Stomach smooth muscle (tissue), 2 donors: Measurements from ENCODE around the gene BRWD1.

Experiments
- H3K27ac ChIP-seq: one replicate; pipeline ENCODE4 v1.7.0; 2013; ENCODE audit warnings: mild to moderate bottlenecking, low read length, inconsistent platforms
- H3K27me3 ChIP-seq, 2 donors: one replicate each; pipeline ENCODE4 v1.7.0; 2013; ENCODE audit warnings: low read length in 2 of 2; ENCODE audit not compliant: insufficient read depth in 2 of 2, control insufficient read depth in 1 of 2
- H3K36me3 ChIP-seq, 2 donors: one replicate each; pipeline ENCODE4 v1.7.0; 2013; ENCODE audit warnings: low read length in 2 of 2; ENCODE audit not compliant: control insufficient read depth in 2 of 2, insufficient read depth in 2 of 2
- H3K4me1 ChIP-seq: one replicate; pipeline ENCODE4 v1.7.0; 2013; ENCODE audit warnings: low read length; ENCODE audit not compliant: control insufficient read depth, insufficient read depth
- H3K4me3 ChIP-seq, 2 donors: one replicate each; pipeline ENCODE4 v1.7.0; 2013; ENCODE audit warnings: low read length in 2 of 2
- H3K9ac ChIP-seq, 2 donors: one replicate each; pipeline ENCODE4 v1.7.0; 2013; ENCODE audit warnings: low read length in 2 of 2, mild to moderate bottlenecking in 1 of 2
- H3K9me3 ChIP-seq, 2 donors: one replicate each; pipeline ENCODE4 v1.7.0; 2013; ENCODE audit warnings: low read length in 2 of 2; ENCODE audit not compliant: control insufficient read depth in 2 of 2
- donor health status: healthy.
- donor health status: Pancreatic carcinoma.

Gene BRWD1

GRCh38 chr21:39183272-39184049, 130.0 kb downstream of the BRWD1 start, which contains the start of gene PSMG1:
Gene PSMG1, minus strand, starts transcription at chr21:39183451. Its CDS starts 66 bp downstream, at chr21:39183385.
- peaks cover 9% of the 10 kb centered on the region for H3K4me1 ChIP-seq
- H3K4me3 ChIP-seq, result peak within 1 kb of the TSS; percentile 78 to 91
- H3K9ac ChIP-seq, result peak within 1 kb of the TSS; percentile 78 to 84
- no peaks in the 10 kb centered on the region for H3K27me3 ChIP-seq
- no peaks in the 10 kb centered on the region for H3K9me3 ChIP-seq
- peaks cover 0 to 2% of the 10 kb centered on the region in 2 donors for H3K36me3 ChIP-seq
- H3K27ac ChIP-seq, result peak within 1 kb of the TSS; percentile 84

- no peaks in the 10 kb centered on the region for H3K9me3 ChIP-seq
- peaks cover 9% of the 10 kb centered on the region for H3K4me1 ChIP-seq
- H3K36me3 ChIP-seq, result peaks cover 0 to 2% of the 10 kb centered on the region in 2 donors
- no peaks in the 10 kb centered on the region for H3K27me3 ChIP-seq
- H3K4me3 ChIP-seq, result peak overlapping the region; percentile 78 to 91
- H3K27ac ChIP-seq, result peak overlapping the region; percentile 84
- peak overlapping the region; percentile 78 to 84 for H3K9ac ChIP-seq
Measured at GRCh38 chr21:39182484-39183271, 130.8 kb downstream of the BRWD1 start.

GRCh38 chr21:39182016-39182415, 131.4 kb downstream of the BRWD1 start:
- Histone ChIP-seq H3K4me3 (peak overlapping the region; percentile 78 to 91), H3K27ac (no peak overlapping the region), H3K9ac (peak overlapping the region in 1 of 2 donors; percentile 78), H3K4me1 (peaks cover 9% of the 10 kb centered on the region), H3K27me3 (no peaks in the 10 kb centered on the region), H3K9me3 (no peaks in the 10 kb centered on the region), H3K36me3 (peaks cover 0 to 2% of the 10 kb centered on the region in 2 donors)

GRCh38 chr21:39181205-39181818, 132.1 kb downstream of the BRWD1 start:
- Histone ChIP-seq H3K4me3 (no peak overlapping the region), H3K4me1 (peaks cover 9% of the 10 kb centered on the region), H3K9ac (no peak overlapping the region), H3K36me3 (peaks cover 0 to 2% of the 10 kb centered on the region in 2 donors), H3K27me3 (no peaks in the 10 kb centered on the region), H3K27ac (no peak overlapping the region), H3K9me3 (no peaks in the 10 kb centered on the region)

GRCh38 chr21:39180429-39181019, 132.9 kb downstream of the BRWD1 start:
- Histone ChIP-seq H3K27me3 (no peaks in the 10 kb centered on the region), H3K27ac (no peak overlapping the region), H3K4me3 (no peak overlapping the region), H3K36me3 (peaks cover 0 to 2% of the 10 kb centered on the region in 2 donors), H3K4me1 (peaks cover 9% of the 10 kb centered on the region), H3K9me3 (no peaks in the 10 kb centered on the region), H3K9ac (no peak overlapping the region)

- Histone ChIP-seq H3K9me3 (no peaks in the 10 kb centered on the region), H3K36me3 (peaks cover 3 to 6% of the 10 kb centered on the region in 2 donors), H3K4me1 (peaks cover 7% of the 10 kb centered on the region), H3K27me3 (no peaks in the 10 kb centered on the region), H3K4me3 (no peak overlapping the region), H3K27ac (no peak overlapping the region), H3K9ac (no peak overlapping the region)
Measured at GRCh38 chr21:39178421-39178820, 135.0 kb downstream of the BRWD1 start.

- Histone ChIP-seq H3K27ac (no peak overlapping the region), H3K4me1 (no peaks in the 10 kb centered on the region), H3K4me3 (no peak overlapping the region), H3K36me3 (peaks cover 3 to 11% of the 10 kb centered on the region in 2 donors), H3K9ac (no peak overlapping the region), H3K9me3 (no peaks in the 10 kb centered on the region), H3K27me3 (no peaks in the 10 kb centered on the region)
Measured at GRCh38 chr21:39176271-39176709, 137.1 kb downstream of the BRWD1 start.

- Histone ChIP-seq H3K27ac (no peak overlapping the region), H3K9me3 (no peaks in the 10 kb centered on the region), H3K36me3 (peaks cover 7 to 14% of the 10 kb centered on the region in 2 donors), H3K27me3 (no peaks in the 10 kb centered on the region), H3K9ac (no peak overlapping the region), H3K4me3 (no peak overlapping the region), H3K4me1 (no peaks in the 10 kb centered on the region)
Measured at GRCh38 chr21:39175665-39176064, 137.8 kb downstream of the BRWD1 start.

- Histone ChIP-seq H3K9me3 (no peaks in the 10 kb centered on the region), H3K36me3 (peaks cover 7 to 14% of the 10 kb centered on the region in 2 donors), H3K4me1 (no peaks in the 10 kb centered on the region), H3K27ac (no peak overlapping the region), H3K9ac (no peak overlapping the region), H3K27me3 (no peaks in the 10 kb centered on the region), H3K4me3 (no peak overlapping the region)
Measured at GRCh38 chr21:39175154-39175553, 138.3 kb downstream of the BRWD1 start.
